MCF 10A (cell line): ENCODE measurements around the gene CFAP100. TPM values are rescaled to one million over a fixed set of nuclear protein-coding genes. Genes with fewer than 3 reads are reported as not detected.

ENCODE experiments used
- BruUV-seq: library from RNA; stranded (reverse); fragments of 400-500 nt; replicated peaks from 2 replicates; lab custom pipeline; 2021; lab: Mats Ljungman, UMichigan
- CTCF ChIA-PET: fragments of 300-600 bp; sonication (Branson Sonifier 250); formaldehyde crosslinking; extraction: SDS; loops from one replicate; lab custom pipeline; 2021; ENCODE audit warnings: antibody characterized with exemption, inconsistent platforms; lab: Yijun Ruan, JAX
- POLR2A ChIA-PET: fragments of 300-600, 350-650 bp; sonication (Branson Sonifier 250); formaldehyde crosslinking; extraction: SDS; loops from one replicate; lab custom pipeline; 2020; ENCODE audit warnings: antibody characterized with exemption, inconsistent platforms; lab: Yijun Ruan, JAX
- DNase-seq: peaks from one replicate; pipeline ENCODE4 v3.0.0-alpha.2; 2018; ENCODE audit not compliant: unreplicated experiment
- H3K27ac Mint-ChIP-seq: one replicate; pipeline ENCODE4 v1.8.0; 2022; ENCODE audit warnings: mild to moderate bottlenecking, low read depth, mixed read lengths; ENCODE audit not compliant: unreplicated experiment
- H3K27me3 Mint-ChIP-seq: one replicate; pipeline ENCODE4 v1.8.0; 2022; ENCODE audit warnings: mixed read lengths; ENCODE audit not compliant: insufficient read depth, unreplicated experiment
- H3K36me3 Mint-ChIP-seq: one replicate; pipeline ENCODE4 v1.8.0; 2022; ENCODE audit warnings: mild to moderate bottlenecking, moderate library complexity, mixed read lengths; ENCODE audit not compliant: insufficient read depth, unreplicated experiment
- H3K4me1 Mint-ChIP-seq: one replicate; pipeline ENCODE4 v1.8.0; 2022; ENCODE audit warnings: mixed read lengths; ENCODE audit not compliant: insufficient read depth, unreplicated experiment
- H3K4me3 Mint-ChIP-seq: one replicate; pipeline ENCODE4 v1.8.0; 2022; ENCODE audit warnings: mild to moderate bottlenecking, moderate library complexity, mixed read lengths; ENCODE audit not compliant: unreplicated experiment
- H3K9me3 Mint-ChIP-seq: one replicate; pipeline ENCODE4 v1.8.0; 2022; ENCODE audit warnings: mixed read lengths; ENCODE audit not compliant: unreplicated experiment
- CTCF ChIP-seq: fragments of 200-600 bp; IDR thresholded peaks from one replicate; pipeline ENCODE4 v1.8.0; 2022; ENCODE audit warnings: antibody characterized with exemption, mild to moderate bottlenecking; ENCODE audit not compliant: unreplicated experiment
- intact Hi-C: fragments of 100-400 bp; cut with micrococcal nuclease; formaldehyde crosslinking; loops from 2 replicates; pipeline ENCODE4 v1.14.1; 2022
- total RNA-seq: library from RNA; stranded (reverse); gene quantifications from 2 replicates; pipeline ENCODE4 v1.2.3, GENCODE V29; 2022

Gene CFAP100
- total RNA-seq, 1 experiment from 2014 or later, result not detected

- no peaks in the 10 kb centered on the region for H3K9me3 Mint-ChIP-seq
- no peak overlapping the region for H3K27ac Mint-ChIP-seq
- intact Hi-C loops, result no loop called here
- no peaks in the 10 kb centered on the region for H3K27me3 Mint-ChIP-seq
- no peak overlapping the region for H3K4me3 Mint-ChIP-seq
- peaks cover 66% of the 10 kb centered on the region for H3K36me3 Mint-ChIP-seq
- no peaks in the 10 kb centered on the region for H3K4me1 Mint-ChIP-seq
- no peak for TF ChIP-seq CTCF
- ChIA-PET POLR2A (interaction anchor here (1.1 kb wide), 1 partner anchor 21 kb away, joined by 4 read pairs; no protein-coding TSS in a partner anchor), CTCF (interaction anchor here (0.5 to 0.7 kb wide), 3 partner anchors 12 to 44 kb away, joined by 3 to 4 read pairs (median 3); no protein-coding TSS in a partner anchor)
- no TSS peak for BruUV-seq
- DNase-seq, result no peak
Measured at GRCh38 chr3:126451511-126451910, 56.8 kb downstream of the CFAP100 start.

GRCh38 chr3:126452213-126452612 lies 57.5 kb downstream of the CFAP100 start:
- ChIA-PET CTCF (interaction anchor here (0.7 kb wide), 2 partner anchors 11 to 23 kb away, joined by 3 read pairs; no protein-coding TSS in a partner anchor), POLR2A (interaction anchor here (1.4 kb wide), 1 partner anchor 20 kb away, joined by 3 read pairs; no protein-coding TSS in a partner anchor)
- no peak for TF ChIP-seq CTCF

GRCh38 chr3:126454025-126454424 lies 59.3 kb downstream of the CFAP100 start:
- Mint-ChIP-seq H3K27ac (peak overlapping the region; percentile 59), H3K36me3 (peaks cover 74% of the 10 kb centered on the region), H3K4me1 (no peaks in the 10 kb centered on the region), H3K27me3 (no peaks in the 10 kb centered on the region), H3K4me3 (no peak overlapping the region), H3K9me3 (no peaks in the 10 kb centered on the region)
- CTCF ChIA-PET, result no interaction called here
- intact Hi-C loops, result no loop called here
- no TSS peak for BruUV-seq
- no peak for TF ChIP-seq CTCF
- POLR2A ChIA-PET, result no interaction called here
- no peak for DNase-seq

More at GRCh38 chr3:126452213-126452612, 57.5 kb downstream of the CFAP100 start:
- BruUV-seq, result no TSS peak
- Mint-ChIP-seq H3K9me3 (no peaks in the 10 kb centered on the region), H3K27ac (no peak overlapping the region), H3K4me1 (no peaks in the 10 kb centered on the region), H3K4me3 (no peak overlapping the region), H3K36me3 (peaks cover 64% of the 10 kb centered on the region), H3K27me3 (no peaks in the 10 kb centered on the region)
- intact Hi-C loops, result no loop called here
- no peak for DNase-seq

- BruUV-seq, result no TSS peak
- no peak for TF ChIP-seq CTCF
- no peaks in the 10 kb centered on the region for H3K27me3 Mint-ChIP-seq
- peak overlapping the region; percentile 59 for H3K27ac Mint-ChIP-seq
- ChIA-PET POLR2A (no interaction called here), CTCF (no interaction called here)
- H3K9me3 Mint-ChIP-seq, result no peaks in the 10 kb centered on the region
- H3K4me1 Mint-ChIP-seq, result no peaks in the 10 kb centered on the region
- intact Hi-C loops, result no loop called here
- no peak overlapping the region for H3K4me3 Mint-ChIP-seq
- H3K36me3 Mint-ChIP-seq, result peaks cover 75% of the 10 kb centered on the region
- DNase-seq, result no peak
Measured at GRCh38 chr3:126454437-126455198, 59.9 kb downstream of the CFAP100 start.
